ENCODE results near the gene ATG7.

- TF ChIP-seq POLR2A (IDR thresholded peaks at IDR 0.05), result no peak
- TF ChIP-seq POLR2AphosphoS5 (IDR thresholded peaks at IDR 0.05), result no peak
- no peak for TF ChIP-seq CTCF (IDR thresholded peaks at IDR 0.05)
Observed at GRCh38 chr3:11592445-11593298, 320.5 kb downstream of the ATG7 start.
